ENCODE results near the gene PLA2G4D.

The PLA2G4D gene

DNA sequence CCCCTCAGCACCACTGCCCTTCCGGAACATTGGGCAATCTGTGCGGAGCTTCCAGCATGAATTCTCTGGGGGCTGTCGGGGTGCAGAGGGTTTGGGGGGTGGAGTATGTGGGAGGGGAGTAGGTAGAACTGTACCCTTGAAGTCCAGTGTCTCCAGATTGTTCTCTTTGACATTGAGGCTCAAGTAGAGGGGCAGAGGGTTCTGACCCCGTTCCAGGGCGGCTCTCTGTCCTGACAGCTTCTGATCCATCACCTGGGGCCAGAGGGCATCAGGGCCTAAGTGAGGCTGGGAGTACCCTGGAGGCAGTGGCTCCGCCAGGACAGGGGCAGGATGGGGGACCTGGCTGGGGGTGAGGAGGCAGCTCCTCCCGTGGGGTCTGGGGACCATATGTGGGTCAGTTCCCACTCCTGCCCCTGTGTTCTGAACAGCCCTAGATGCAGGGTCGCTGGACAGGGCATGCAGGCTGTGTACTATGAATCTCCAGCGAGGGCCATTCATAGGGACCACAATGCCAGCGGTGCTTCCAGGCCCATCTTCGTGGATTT, 22.1 kb downstream of the PLA2G4D start:
- Histone ChIP-seq H3K9ac (ENCODE audit: low read length) (no peak overlapping the region), H3K9me3 (ENCODE audit: insufficient read depth, low read length) (no peaks in the 10 kb centered on the region), H3K9me2 (replicated peaks; ENCODE audit: insufficient read depth, low read length) (no peaks in the 10 kb centered on the region), H3F3A (ENCODE audit: insufficient read depth) (no peaks in the 10 kb centered on the region), H4K20me1 (ENCODE audit: low read depth, low read length) (no peaks in the 10 kb centered on the region), H3K27me3 (ENCODE audit: low read length) (no peaks in the 10 kb centered on the region), H3K4me2 (ENCODE audit: low read depth, low read length, poor library complexity, severe bottlenecking) (no peak overlapping the region), H3K79me2 (ENCODE audit: insufficient read depth, low read length) (no peaks in the 10 kb centered on the region), H2AFZ (ENCODE audit: low read depth, low read length, severe bottlenecking) (no peak overlapping the region), H3K4me3 (ENCODE audit: insufficient read depth, low read length, poor library complexity, severe bottlenecking) (no peak overlapping the region), H3K36me3 (ENCODE audit: low read length) (no peaks in the 10 kb centered on the region), H3K27ac (ENCODE audit: low read depth, low read length) (no peak overlapping the region)
- no peak for TF ChIP-seq EZH2phosphoT487 (conservative IDR thresholded peaks at IDR 0.05; ENCODE audit: low read length)
- TF ChIP-seq, protein P1, sequence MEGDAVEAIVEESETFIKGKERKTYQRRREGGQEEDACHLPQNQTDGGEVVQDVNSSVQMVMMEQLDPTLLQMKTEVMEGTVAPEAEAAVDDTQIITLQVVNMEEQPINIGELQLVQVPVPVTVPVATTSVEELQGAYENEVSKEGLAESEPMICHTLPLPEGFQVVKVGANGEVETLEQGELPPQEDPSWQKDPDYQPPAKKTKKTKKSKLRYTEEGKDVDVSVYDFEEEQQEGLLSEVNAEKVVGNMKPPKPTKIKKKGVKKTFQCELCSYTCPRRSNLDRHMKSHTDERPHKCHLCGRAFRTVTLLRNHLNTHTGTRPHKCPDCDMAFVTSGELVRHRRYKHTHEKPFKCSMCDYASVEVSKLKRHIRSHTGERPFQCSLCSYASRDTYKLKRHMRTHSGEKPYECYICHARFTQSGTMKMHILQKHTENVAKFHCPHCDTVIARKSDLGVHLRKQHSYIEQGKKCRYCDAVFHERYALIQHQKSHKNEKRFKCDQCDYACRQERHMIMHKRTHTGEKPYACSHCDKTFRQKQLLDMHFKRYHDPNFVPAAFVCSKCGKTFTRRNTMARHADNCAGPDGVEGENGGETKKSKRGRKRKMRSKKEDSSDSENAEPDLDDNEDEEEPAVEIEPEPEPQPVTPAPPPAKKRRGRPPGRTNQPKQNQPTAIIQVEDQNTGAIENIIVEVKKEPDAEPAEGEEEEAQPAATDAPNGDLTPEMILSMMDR (IDR thresholded peaks at IDR 0.05; ENCODE audit: insufficient read depth, low read length, poor library complexity, severe bottlenecking), result no peak

GRCh38 chr15:42071717-42072116, 22.6 kb downstream of the PLA2G4D start:
- no peaks in the 10 kb centered on the region for H3F3A ChIP-seq (ENCODE audit: insufficient read depth)
- H3K9me2 ChIP-seq (replicated peaks; ENCODE audit: insufficient read depth, low read length), result no peaks in the 10 kb centered on the region
- H3K4me3 ChIP-seq (ENCODE audit: insufficient read depth, low read length, poor library complexity, severe bottlenecking), result no peak overlapping the region
- no peaks in the 10 kb centered on the region for H3K9me3 ChIP-seq (ENCODE audit: insufficient read depth, low read length)
- H3K27ac ChIP-seq (ENCODE audit: low read depth, low read length), result no peak overlapping the region
- H3K4me2 ChIP-seq (ENCODE audit: low read depth, low read length, poor library complexity, severe bottlenecking), result no peak overlapping the region
- no peak for TF ChIP-seq EZH2phosphoT487 (conservative IDR thresholded peaks at IDR 0.05; ENCODE audit: low read length)
- TF ChIP-seq, protein P1 (IDR thresholded peaks at IDR 0.05; ENCODE audit: insufficient read depth, low read length, poor library complexity, severe bottlenecking), result no peak
- no peaks in the 10 kb centered on the region for H4K20me1 ChIP-seq (ENCODE audit: low read depth, low read length)
- no peak overlapping the region for H3K9ac ChIP-seq (ENCODE audit: low read length)
- no peaks in the 10 kb centered on the region for H3K79me2 ChIP-seq (ENCODE audit: insufficient read depth, low read length)
- no peak overlapping the region for H2AFZ ChIP-seq (ENCODE audit: low read depth, low read length, severe bottlenecking)
- H3K36me3 ChIP-seq (ENCODE audit: low read length), result no peaks in the 10 kb centered on the region
- no peaks in the 10 kb centered on the region for H3K27me3 ChIP-seq (ENCODE audit: low read length)

GRCh38 chr15:42070976-42071350, 23.4 kb downstream of the PLA2G4D start:
- Histone ChIP-seq H3K79me2 (ENCODE audit: insufficient read depth, low read length) (no peaks in the 10 kb centered on the region), H3K9ac (ENCODE audit: low read length) (no peak overlapping the region), H3K9me2 (replicated peaks; ENCODE audit: insufficient read depth, low read length) (no peaks in the 10 kb centered on the region), H3K4me3 (ENCODE audit: insufficient read depth, low read length, poor library complexity, severe bottlenecking) (no peak overlapping the region), H4K20me1 (ENCODE audit: low read depth, low read length) (no peaks in the 10 kb centered on the region), H2AFZ (ENCODE audit: low read depth, low read length, severe bottlenecking) (no peak overlapping the region), H3K27me3 (ENCODE audit: low read length) (no peaks in the 10 kb centered on the region), H3K36me3 (ENCODE audit: low read length) (no peaks in the 10 kb centered on the region), H3K4me2 (ENCODE audit: low read depth, low read length, poor library complexity, severe bottlenecking) (no peak overlapping the region), H3F3A (ENCODE audit: insufficient read depth) (no peaks in the 10 kb centered on the region), H3K27ac (ENCODE audit: low read depth, low read length) (no peak overlapping the region), H3K9me3 (ENCODE audit: insufficient read depth, low read length) (no peaks in the 10 kb centered on the region)
- TF ChIP-seq, protein P1 (IDR thresholded peaks at IDR 0.05; ENCODE audit: insufficient read depth, low read length, poor library complexity, severe bottlenecking), result no peak
- TF ChIP-seq EZH2phosphoT487 (conservative IDR thresholded peaks at IDR 0.05; ENCODE audit: low read length), result no peak
